GM12878 (cell line): ENCODE measurements around the gene NAT8. TPM values are rescaled to one million over a fixed set of nuclear protein-coding genes. Genes with fewer than 3 reads are reported as not detected.

Source experiments
- ATAC-seq: fragments of 200-7000 bp; cut with Tn5 transposase; 3 replicates; pipeline ENCODE4 v1.9.1; 2020; ENCODE audit warnings: mild to moderate bottlenecking, moderate library complexity
- BruUV-seq: library from RNA; stranded (reverse); fragments of 400-500 nt; replicated peaks from 2 replicates; lab custom pipeline; 2021; lab: Mats Ljungman, UMichigan
- CTCF ChIA-PET: fragments of 300-600 bp; sonication (Branson Sonifier 250); formaldehyde crosslinking; extraction: SDS; loops from one replicate; lab custom pipeline; 2021; ENCODE audit warnings: inconsistent platforms; lab: Yijun Ruan, JAX
- POLR2A ChIA-PET: fragments of 350-600 bp; formaldehyde crosslinking; extraction: SDS; loops from one replicate; lab custom pipeline; 2021; ENCODE audit warnings: inconsistent platforms; lab: Charles Lee
- RAD21 ChIA-PET: fragments of 300-600 bp; sonication (Branson Sonifier 250); formaldehyde crosslinking; loops from one replicate; lab custom pipeline; 2023; ENCODE audit warnings: antibody characterized with exemption; ENCODE audit not compliant: unreplicated experiment; lab: Charles Lee
- SMC1A ChIA-PET: fragments of 300-600 bp; sonication (Branson Sonifier 250); formaldehyde crosslinking; loops from one replicate; lab custom pipeline; 2023; ENCODE audit not compliant: unreplicated experiment, uncharacterized antibody; lab: Charles Lee
- DNase-seq: peaks from one replicate; pipeline ENCODE4 v3.0.0-alpha.2; 2011; ENCODE audit warnings: low read depth, low spot score
- FAIRE-seq: peaks from 3 replicates; lab custom pipeline; 2011; peaks lifted over from hg19 to GRCh38; lab: Jason Lieb, UNC
- H2AFZ ChIP-seq: 2 replicates; pipeline ENCODE4 v1.6.0; 2011; ENCODE audit warnings: low read depth, low read length, control low read depth; ENCODE audit not compliant: control insufficient read depth
- H3K27ac ChIP-seq: 2 replicates; pipeline ENCODE4 v1.5.1; 2011; ENCODE audit warnings: control low read depth; ENCODE audit not compliant: control insufficient read depth, insufficient read depth
- H3K27me3 ChIP-seq, 2 experiments: replicated peaks in 1 of 2; 2 replicates each; pipeline versions ENCODE4 v1.6.0 to v1.6.1; 2011; ENCODE audit warnings: low read length in 1 of 2; ENCODE audit not compliant: control insufficient read depth in 2 of 2, insufficient read depth in 2 of 2
- H3K36me3 ChIP-seq, 2 experiments: 2 replicates each; pipeline ENCODE4 v1.5.1; 2011; ENCODE audit warnings: low read length in 1 of 2; ENCODE audit not compliant: control insufficient read depth in 2 of 2, insufficient read depth in 2 of 2
- H3K4me1 ChIP-seq: 2 replicates; pipeline ENCODE4 v1.6.1; 2011; ENCODE audit warnings: mild to moderate bottlenecking, low read length, moderate library complexity, mixed read lengths; ENCODE audit not compliant: control insufficient read depth, insufficient read depth
- H3K4me2 ChIP-seq: 2 replicates; pipeline ENCODE4 v1.6.0; 2011; ENCODE audit warnings: control low read depth; ENCODE audit not compliant: control insufficient read depth, insufficient read depth
- H3K4me3 ChIP-seq: fragments of 200-600 bp; sonication (generic); 2 replicates; pipeline ENCODE4 v1.5.1; 2016
- H3K79me2 ChIP-seq: 2 replicates; pipeline ENCODE4 v1.6.0; 2011; ENCODE audit warnings: low read length; ENCODE audit not compliant: control insufficient read depth, insufficient read depth
- H3K9ac ChIP-seq: 2 replicates; pipeline ENCODE4 v1.8.0; 2011; ENCODE audit warnings: low read length, control low read depth, mixed read lengths; ENCODE audit not compliant: control insufficient read depth, insufficient read depth
- H3K9me3 ChIP-seq: replicated peaks from 3 replicates; pipeline ENCODE4 v1.5.1; 2011; ENCODE audit warnings: mild to moderate bottlenecking, low read length; ENCODE audit not compliant: control insufficient read depth, insufficient read depth
- H4K20me1 ChIP-seq: 2 replicates; pipeline ENCODE4 v1.6.0; 2011; ENCODE audit not compliant: control insufficient read depth, insufficient read depth
- BHLHE40 ChIP-seq, 2 experiments: fragments of 450-650 bp in 1 of 2; IDR thresholded peaks; 2 replicates each; pipeline ENCODE4 v1.6.1; 2011 to 2017; ENCODE audit warnings: low read depth in 2 of 2, borderline replicate concordance in 1 of 2, improper control_type of control experiment in 1 of 2, low read length in 1 of 2, mild to moderate bottlenecking in 1 of 2
- CBX5 ChIP-seq: sonication (generic); IDR thresholded peaks from 2 replicates; pipeline ENCODE4 v1.6.1; 2016; ENCODE audit warnings: low read depth, moderate library complexity, mild to moderate bottlenecking, inconsistent platforms
- EGR1 ChIP-seq, 2 experiments: IDR thresholded peaks; 1 replicate in 1 of 2; 2 replicates in 1 of 2; pipeline ENCODE4 v1.6.1; 2011 to 2012; ENCODE audit warnings: low read depth in 2 of 2, low read length in 2 of 2, borderline replicate concordance in 1 of 2, mild to moderate bottlenecking in 1 of 2, moderate library complexity in 1 of 2
- JUNB ChIP-seq: IDR thresholded peaks from 2 replicates; pipeline ENCODE4 v1.6.1; 2016; ENCODE audit warnings: antibody characterized with exemption, mild to moderate bottlenecking
- NR2C1 ChIP-seq: fragments of 450-650 bp; IDR thresholded peaks from 2 replicates; pipeline ENCODE4 v1.6.1; 2017; ENCODE audit warnings: antibody characterized with exemption, mild to moderate bottlenecking, moderate library complexity
- NRF1 ChIP-seq: conservative IDR thresholded peaks from 2 replicates; pipeline ENCODE4 v1.6.1; 2011; ENCODE audit warnings: mild to moderate bottlenecking, low read depth, low read length, improper control_type of control experiment
- RUNX3 ChIP-seq: IDR thresholded peaks from 2 replicates; pipeline ENCODE4 v1.6.1; 2012; ENCODE audit warnings: low read length, inconsistent platforms
- SIX5 ChIP-seq: IDR thresholded peaks from 2 replicates; pipeline ENCODE4 v1.6.1; 2011; ENCODE audit warnings: mild to moderate bottlenecking, low read depth, low read length, moderate library complexity; ENCODE audit not compliant: severe bottlenecking
- SMAD1 ChIP-seq: fragments of 450-650 bp; IDR thresholded peaks from 2 replicates; pipeline ENCODE4 v1.6.1; 2018; ENCODE audit warnings: mild to moderate bottlenecking, low read depth; ENCODE audit not compliant: partially characterized antibody
- SP1 ChIP-seq: IDR thresholded peaks from one replicate; pipeline ENCODE4 v1.6.1; 2011; ENCODE audit warnings: low read depth, low read length
- ZNF274 ChIP-seq: IDR thresholded peaks from one replicate; pipeline ENCODE4 v1.8.0; 2011; ENCODE audit not compliant: insufficient read length, insufficient read depth
- WGBS: methylation state at CpG from one replicate; pipeline ENCODE4 v1.1.6; 2016; ENCODE audit warnings: low lambda C conversion rate; ENCODE audit not compliant: insufficient replicate concordance, insufficient coverage; ENCODE audit errors: missing lambda C conversion rate; 5-methylcytosine and 5-hydroxymethylcytosine counted together
- in situ Hi-C: fragments of 300-500 bp; cut with MboI; formaldehyde crosslinking; loops from 9 replicates; pipeline ENCODE4 v1.14.3; 2018; ENCODE audit warnings: mixed read lengths
- intact Hi-C: fragments of 100-400 bp; cut with micrococcal nuclease; formaldehyde crosslinking; loops from one replicate; pipeline ENCODE4 v1.14.2; 2022; ENCODE audit not compliant: unreplicated experiment
- polyA plus RNA-seq, 11 experiments: library from polyadenylated mRNA; depleted of rRNA in 4 of 11; unstranded in 6 of 11; stranded (reverse) in 5 of 11; fragments of >200 nt; fragmentation: Nextera tagmentation in 4 of 11; fragmentation: Illumina TruSeq in 1 of 11; extraction: Ambion mirVana in 4 of 11; extraction: Trizol in 1 of 11; gene quantifications; 1 replicate in 1 of 11; 2 replicates in 10 of 11; pipeline versions ENCODE4 v1.2.1 to v1.2.3, GENCODE V29; 2011 to 2016; ENCODE audit warnings: inconsistent platforms in 2 of 11, missing spikeins in 2 of 11, low read depth in 1 of 11
- total RNA-seq, 4 experiments: library from RNA; depleted of rRNA in 3 of 4; stranded (reverse); fragments of >200 nt in 3 of 4; fragmentation: Illumina TruSeq in 1 of 4; extraction: Trizol in 1 of 4; gene quantifications; 2 replicates each; pipeline versions ENCODE4 v1.2.1 to v1.2.3, GENCODE V29; 2013 to 2021

NAT8 gene
- total and polyA plus RNA-seq, 10 of the 15 experiments (the other 5 are each of a cell fraction or from before 2014, with no cell fraction given) = not detected

DNA sequence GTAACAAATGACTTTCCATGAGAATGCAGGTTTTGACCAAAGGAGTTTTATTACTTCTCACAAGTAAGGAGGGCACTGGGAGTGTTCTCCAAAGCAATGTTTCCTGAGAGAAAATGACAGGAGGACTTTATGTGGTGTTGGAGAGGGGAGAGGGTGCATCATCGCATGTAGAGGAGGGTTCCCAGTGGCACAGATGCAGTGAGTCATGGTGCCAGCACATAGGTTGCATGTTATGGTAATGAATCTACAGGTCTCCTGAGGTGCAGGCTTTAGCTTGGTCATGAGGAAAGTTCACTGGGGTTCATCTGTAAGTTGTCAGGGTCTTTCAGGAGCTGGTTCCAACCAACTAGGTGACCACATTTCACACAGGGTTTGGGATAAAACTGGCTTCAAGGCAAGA lies 30.4 kb downstream of the NAT8 start:
- Histone ChIP-seq H3K4me3 (no peak overlapping the region), H3K36me3 (no peaks in the 10 kb centered on the region; a peak in 1 of 4 replicates), H3K4me2 (no peak overlapping the region), H3K79me2 (no peaks in the 10 kb centered on the region), H3K27me3 (no peaks in the 10 kb centered on the region), H4K20me1 (no peaks in the 10 kb centered on the region), H3K9me3 (no peaks in the 10 kb centered on the region), H3K4me1 (peaks cover 4% of the 10 kb centered on the region), H3K27ac (no peak overlapping the region), H3K9ac (no peak overlapping the region), H2AFZ (no peak overlapping the region)
- ChIA-PET RAD21 (no interaction called here), CTCF (interaction anchor here (0.6 kb wide), 1 partner anchor 173 kb away, joined by 3 read pairs; no protein-coding TSS in a partner anchor), SMC1A (interaction anchor here (0.6 kb wide), 1 partner anchor 10 kb away, joined by 3 read pairs; no protein-coding TSS in a partner anchor), POLR2A (no interaction called here)
- ATAC-seq (no peak), DNase-seq (no peak), FAIRE-seq (no peak)
- intact Hi-C loops = no loop called here
- in situ Hi-C loops = no loop called here
- TF ChIP-seq SP1 (no peak), JUNB (no peak), NRF1 (no peak), ZNF274 (no peak), SMAD1 (no peak), NR2C1 (no peak), SIX5 (no peak)
- BruUV-seq = no TSS peak
- 40% methylated on average over 1 of the region's 1 CpG for WGBS

- Histone ChIP-seq H2AFZ (no peak overlapping the region), H4K20me1 (no peaks in the 10 kb centered on the region), H3K4me2 (no peak overlapping the region), H3K9ac (no peak overlapping the region), H3K27me3 (no peaks in the 10 kb centered on the region), H3K4me1 (peaks cover 4% of the 10 kb centered on the region)
- ChIA-PET SMC1A (no interaction called here), RAD21 (no interaction called here), CTCF (interaction anchor here (0.6 to 0.7 kb wide), 2 partner anchors 79 to 172 kb away, joined by 3 read pairs; no protein-coding TSS in a partner anchor)
- 57% methylated on average over 4 of the region's 4 CpGs for WGBS
- no peak for DNase-seq
- no peak for ATAC-seq
- intact Hi-C loops = no loop called here
- BruUV-seq = no TSS peak
- TF ChIP-seq RUNX3 (peak; percentile 75), CBX5 (no peak), BHLHE40 (IDR thresholded peaks at IDR 0.05; ENCODE audit: borderline replicate concordance in 1 of 2, low read depth in 2 of 2, low read length in 1 of 2) (peak in 1 of 2 experiments; percentile 54; a peak in 1 of 4 replicates), EGR1 (IDR thresholded peaks at IDR 0.05; ENCODE audit: borderline replicate concordance in 1 of 2, low read depth in 2 of 2, low read length in 2 of 2) (0 out of 3 replicates have a peak, but pooled peaks of 1 of the 2 experiments have one; percentile 36)
- TF ChIP-seq, all 136 proteins: peak for 3
- Histone ChIP-seq H3K79me2 (no peaks in the 10 kb centered on the region), H3K36me3 (no peaks in the 10 kb centered on the region; a peak in 1 of 4 replicates), H3K9me3 (no peaks in the 10 kb centered on the region), H3K4me3 (no peak overlapping the region), H3K27ac (no peak overlapping the region)
- FAIRE-seq = no peak
- POLR2A ChIA-PET = no interaction called here
- in situ Hi-C loops = no loop called here
These were observed 31.0 kb downstream of the NAT8 start for GRCh38 chr2:73611193-73611592.
